Activated CD8-positive, alpha-beta T cell treated with anti-CD3 and anti-CD28 coated beads for 36 hours (primary cell): ENCODE results near the gene OLFML1. TPM values are rescaled to one million over a fixed set of nuclear protein-coding genes. Genes with fewer than 3 reads are reported as not detected.

ENCODE experiments used
- ATAC-seq: fragments of 200-7000 bp; cut with Tn5 transposase; one replicate; pipeline ENCODE4 v1.10.0; 2021; ENCODE audit warnings: mild to moderate bottlenecking, moderate library complexity
- CTCF ChIA-PET: fragments of 350-600 bp; sonication (Branson Sonifier 250); formaldehyde crosslinking; loops from one replicate; lab custom pipeline; 2021; ENCODE audit warnings: antibody characterized with exemption; lab: Charles Lee
- POLR2A ChIA-PET: fragments of 350-600 bp; sonication (Branson Sonifier 250); formaldehyde crosslinking; loops from one replicate; lab custom pipeline; 2021; ENCODE audit warnings: antibody characterized with exemption; lab: Charles Lee
- DNase-seq: peaks from one replicate; pipeline ENCODE4 v3.0.0-alpha.2; 2020
- H3K27ac Mint-ChIP-seq: one replicate; pipeline ENCODE4 v1.8.0; 2021; ENCODE audit warnings: mild to moderate bottlenecking, mixed read lengths
- H3K27me3 Mint-ChIP-seq: one replicate; pipeline ENCODE4 v1.8.0; 2021; ENCODE audit warnings: mixed read lengths
- H3K36me3 Mint-ChIP-seq: one replicate; pipeline ENCODE4 v1.8.0; 2021; ENCODE audit warnings: low read depth, mixed read lengths
- H3K4me1 Mint-ChIP-seq: one replicate; pipeline ENCODE4 v1.8.0; 2021; ENCODE audit warnings: low read depth, mixed read lengths
- H3K4me3 Mint-ChIP-seq: one replicate; pipeline ENCODE4 v1.8.0; 2021; ENCODE audit warnings: mild to moderate bottlenecking, moderate library complexity, mixed read lengths
- H3K9me3 Mint-ChIP-seq: one replicate; pipeline ENCODE4 v1.8.0; 2021; ENCODE audit warnings: mixed read lengths
- intact Hi-C: fragments of 100-400 bp; cut with micrococcal nuclease; formaldehyde crosslinking; loops from one replicate; pipeline ENCODE4 v1.10.0; 2022
- total RNA-seq, 2 experiments: library from RNA; stranded (reverse); gene quantifications; one replicate each; pipeline ENCODE4 v1.2.3, GENCODE V29; 2021
- TF ChIP-seq, protein P1 (sequence below): fragments of 200-600 bp; IDR thresholded peaks from one replicate; pipeline ENCODE4 v1.8.0; 2022; ENCODE audit warnings: antibody characterized with exemption, mild to moderate bottlenecking

OLFML1 gene
- total RNA-seq, 2 experiments from 2014 or later: not detected

DNA sequence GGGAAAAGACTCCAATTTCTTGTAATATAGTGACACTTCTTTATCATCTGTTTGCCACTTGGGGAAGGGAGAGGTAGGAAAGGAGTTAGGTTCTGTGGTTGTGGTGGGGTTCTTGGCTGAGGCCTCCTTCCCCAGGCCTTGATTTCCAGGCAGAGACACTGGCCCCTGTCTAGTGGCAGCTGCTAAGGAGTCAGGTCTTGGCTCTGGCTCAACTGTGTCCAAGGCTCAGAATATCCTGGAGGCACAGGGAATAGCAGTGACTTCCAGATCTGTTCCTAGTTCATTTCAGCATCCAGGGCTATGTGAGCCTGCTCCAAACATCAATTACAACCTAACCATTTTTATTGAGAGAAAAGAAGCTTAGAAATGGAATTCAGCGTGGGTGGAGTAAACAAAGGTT is 58.0 kb downstream of the OLFML1 start:
- CTCF ChIA-PET: interaction anchor here (0.9 to 1.4 kb wide), 2 partner anchors 144 to 147 kb away, joined by 3 to 4 read pairs; no protein-coding TSS in a partner anchor

DNA sequence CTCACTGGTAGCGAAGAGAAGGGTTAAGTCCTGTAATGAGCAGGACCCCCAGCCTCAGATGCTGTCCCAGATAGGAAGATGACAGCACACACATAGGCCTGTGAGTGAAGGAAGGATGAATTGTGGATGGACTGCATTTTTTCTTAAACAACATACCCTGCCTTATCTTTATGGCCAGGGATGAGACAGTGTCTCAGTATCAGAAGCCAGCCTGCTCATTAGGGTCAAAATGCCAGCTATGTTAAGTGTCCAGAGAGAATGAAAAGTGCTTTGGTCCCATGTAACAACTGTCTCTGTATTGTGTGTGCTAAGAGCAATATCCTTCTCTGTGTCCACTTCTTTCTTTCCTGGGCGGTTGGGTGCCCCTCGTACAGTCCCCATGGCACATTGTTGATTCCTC is 58.7 kb downstream of the OLFML1 start:
- no peaks in the 10 kb centered on the region for H3K36me3 Mint-ChIP-seq
- TF ChIP-seq, protein P1, sequence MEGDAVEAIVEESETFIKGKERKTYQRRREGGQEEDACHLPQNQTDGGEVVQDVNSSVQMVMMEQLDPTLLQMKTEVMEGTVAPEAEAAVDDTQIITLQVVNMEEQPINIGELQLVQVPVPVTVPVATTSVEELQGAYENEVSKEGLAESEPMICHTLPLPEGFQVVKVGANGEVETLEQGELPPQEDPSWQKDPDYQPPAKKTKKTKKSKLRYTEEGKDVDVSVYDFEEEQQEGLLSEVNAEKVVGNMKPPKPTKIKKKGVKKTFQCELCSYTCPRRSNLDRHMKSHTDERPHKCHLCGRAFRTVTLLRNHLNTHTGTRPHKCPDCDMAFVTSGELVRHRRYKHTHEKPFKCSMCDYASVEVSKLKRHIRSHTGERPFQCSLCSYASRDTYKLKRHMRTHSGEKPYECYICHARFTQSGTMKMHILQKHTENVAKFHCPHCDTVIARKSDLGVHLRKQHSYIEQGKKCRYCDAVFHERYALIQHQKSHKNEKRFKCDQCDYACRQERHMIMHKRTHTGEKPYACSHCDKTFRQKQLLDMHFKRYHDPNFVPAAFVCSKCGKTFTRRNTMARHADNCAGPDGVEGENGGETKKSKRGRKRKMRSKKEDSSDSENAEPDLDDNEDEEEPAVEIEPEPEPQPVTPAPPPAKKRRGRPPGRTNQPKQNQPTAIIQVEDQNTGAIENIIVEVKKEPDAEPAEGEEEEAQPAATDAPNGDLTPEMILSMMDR: no peak
- ChIA-PET POLR2A (no interaction called here), CTCF (interaction anchor here (1.4 kb wide), 1 partner anchor 146 kb away, joined by 3 read pairs; no protein-coding TSS in a partner anchor)
- DNase-seq (no peak), ATAC-seq (no peak)
- no peaks in the 10 kb centered on the region for H3K27me3 Mint-ChIP-seq
- H3K4me3 Mint-ChIP-seq: no peak overlapping the region
- peaks cover 1% of the 10 kb centered on the region for H3K4me1 Mint-ChIP-seq
- intact Hi-C loops: no loop called here
- no peak overlapping the region for H3K27ac Mint-ChIP-seq
- H3K9me3 Mint-ChIP-seq: no peaks in the 10 kb centered on the region

More for the DNA sequence above, 58.0 kb downstream of the OLFML1 start:
- H3K4me1 Mint-ChIP-seq: peaks cover 4% of the 10 kb centered on the region
- intact Hi-C loops: no loop called here
- DNase-seq (no peak), ATAC-seq (no peak)
- H3K36me3 Mint-ChIP-seq: no peaks in the 10 kb centered on the region
- TF ChIP-seq, protein P1: no peak
- H3K4me3 Mint-ChIP-seq: no peak overlapping the region
- POLR2A ChIA-PET: interaction anchor here (0.6 kb wide), 1 partner anchor 22 kb away, joined by 4 read pairs; no protein-coding TSS in a partner anchor
- H3K27me3 Mint-ChIP-seq: no peaks in the 10 kb centered on the region
- H3K9me3 Mint-ChIP-seq: no peaks in the 10 kb centered on the region
- no peak overlapping the region for H3K27ac Mint-ChIP-seq

DNA sequence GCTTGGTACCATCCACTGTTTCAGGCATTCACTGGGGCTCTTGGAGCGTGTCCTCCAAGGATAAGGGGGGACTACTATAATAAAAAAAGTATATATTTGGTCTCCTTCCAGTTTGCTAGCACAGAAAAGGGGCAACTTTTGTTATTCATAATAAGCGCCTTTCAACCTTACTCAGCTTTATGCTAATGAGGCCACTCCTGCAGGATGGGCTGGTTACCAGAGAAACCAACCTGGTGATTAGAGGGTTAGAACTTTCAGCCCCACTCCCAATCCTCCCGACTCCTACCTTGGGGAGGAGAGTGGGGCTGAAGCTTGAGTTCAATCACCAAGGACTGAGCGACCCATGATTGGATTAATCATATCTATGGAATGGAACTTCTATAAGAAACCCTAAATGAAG is 60.3 kb downstream of the OLFML1 start:
- ATAC-seq (no peak), DNase-seq (no peak)
- POLR2A ChIA-PET: no interaction called here
- Mint-ChIP-seq H3K36me3 (no peaks in the 10 kb centered on the region), H3K9me3 (no peaks in the 10 kb centered on the region), H3K4me1 (no peaks in the 10 kb centered on the region), H3K4me3 (no peak overlapping the region), H3K27ac (no peak overlapping the region), H3K27me3 (no peaks in the 10 kb centered on the region)
- intact Hi-C loops: no loop called here
- TF ChIP-seq, protein P1: no peak
- CTCF ChIA-PET: interaction anchor here (0.8 kb wide), 1 partner anchor 33 kb away, joined by 3 read pairs; no protein-coding TSS in a partner anchor

DNA sequence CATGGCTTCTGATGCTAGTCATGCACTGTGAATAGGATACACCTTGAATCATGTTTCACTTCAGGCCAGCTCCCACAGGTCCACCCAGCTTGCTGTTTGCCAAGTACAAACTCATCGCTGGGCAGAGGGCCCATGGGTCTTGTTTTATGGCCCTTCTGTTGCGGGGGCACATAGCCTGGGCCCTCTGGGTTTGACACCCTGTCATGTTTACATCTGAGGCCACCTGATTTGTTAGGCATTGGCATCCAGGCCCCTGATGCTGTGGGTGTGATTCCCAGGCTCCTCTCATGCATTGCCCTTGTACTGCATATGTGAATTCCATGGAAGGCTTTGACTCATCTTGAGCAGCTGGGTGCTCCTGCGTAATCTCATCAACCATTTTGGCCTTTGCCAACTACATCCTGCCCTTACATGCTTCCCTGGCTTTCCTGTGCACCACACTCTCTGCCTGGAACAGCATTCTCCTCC is 61.1 kb downstream of the OLFML1 start:
- Mint-ChIP-seq H3K4me3 (no peak overlapping the region), H3K4me1 (no peaks in the 10 kb centered on the region), H3K27me3 (no peaks in the 10 kb centered on the region), H3K36me3 (no peaks in the 10 kb centered on the region), H3K27ac (no peak overlapping the region), H3K9me3 (no peaks in the 10 kb centered on the region)
- TF ChIP-seq, protein P1: no peak
- CTCF ChIA-PET: interaction anchor here (0.8 kb wide), 1 partner anchor 34 kb away, joined by 3 read pairs; no protein-coding TSS in a partner anchor
- intact Hi-C loops: no loop called here
- no peak for DNase-seq
- no peak for ATAC-seq
- POLR2A ChIA-PET: no interaction called here

DNA sequence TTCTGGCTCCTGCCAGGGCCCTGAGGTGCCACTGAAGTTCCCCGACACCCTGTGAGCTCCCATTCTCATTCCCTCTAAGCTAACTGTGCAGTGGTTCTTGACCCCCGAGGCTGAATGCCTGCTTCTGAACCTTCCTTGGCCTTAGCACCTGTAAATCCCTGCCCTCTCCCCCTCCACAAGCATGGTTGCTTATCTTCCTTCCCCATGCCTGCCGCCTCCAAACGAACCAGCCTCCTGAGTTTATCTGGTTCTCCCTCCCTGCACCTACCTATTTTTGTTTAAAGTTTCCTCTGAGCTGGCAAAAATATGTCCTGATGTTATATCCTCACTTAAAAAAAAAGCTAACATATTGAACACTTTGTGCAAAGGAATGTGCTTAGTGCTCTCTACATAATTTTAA is 62.4 kb downstream of the OLFML1 start:
- ATAC-seq: no peak
- TF ChIP-seq, protein P1: no peak
- Mint-ChIP-seq H3K4me3 (no peak overlapping the region), H3K4me1 (no peaks in the 10 kb centered on the region), H3K27ac (no peak overlapping the region), H3K36me3 (no peaks in the 10 kb centered on the region), H3K27me3 (no peaks in the 10 kb centered on the region), H3K9me3 (no peaks in the 10 kb centered on the region)
- ChIA-PET CTCF (interaction anchor here (1.0 to 1.8 kb wide), 4 partner anchors 14 to 195 kb away, joined by 4 to 5 read pairs (median 4); no protein-coding TSS in a partner anchor), POLR2A (no interaction called here)
- no peak for DNase-seq
- intact Hi-C loops: no loop called here
